Measurements from ENCODE around the gene STAC2. TPM values are rescaled to one million over a fixed set of nuclear protein-coding genes. Genes with fewer than 3 reads are reported as not detected.
A peak's percentile ranks its signal among the peaks of the same experiment; 100 is the strongest.

The STAC2 gene
- total and polyA plus RNA-seq, 2 of the 13 experiments (the other 11 are each of a cell fraction or from before 2014, with no cell fraction given) = not detected

DNA sequence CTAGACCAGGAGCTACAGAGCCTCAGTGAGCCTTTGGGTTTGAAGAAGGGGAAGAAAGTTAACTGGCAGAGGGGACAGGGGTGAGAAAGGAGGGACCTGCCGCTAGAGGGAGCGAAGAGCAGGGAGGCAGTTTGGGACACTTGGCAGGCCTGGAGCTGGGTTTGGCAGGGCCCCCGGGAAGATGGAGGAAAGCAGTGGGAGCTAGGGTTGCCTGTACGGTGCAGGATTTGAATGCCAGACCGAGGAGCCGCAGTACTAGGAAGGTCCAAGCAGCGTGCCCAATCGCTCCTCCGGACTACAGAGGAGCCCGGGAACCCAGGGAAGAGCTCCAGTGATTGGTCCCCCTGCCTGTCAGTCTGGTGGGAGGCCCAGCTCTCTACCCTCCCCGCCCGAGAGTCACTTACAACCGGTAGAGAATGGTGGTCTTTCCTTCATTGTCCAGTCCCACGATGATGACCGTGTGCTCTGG is 61.0 kb downstream of the STAC2 start (continued):
- TF ChIP-seq ZNF574 (CRISPR knock-in tag; IDR thresholded peaks at IDR 0.05) (0 out of 2 replicates have a peak, but pooled peaks have one; percentile 23), SP2 (CRISPR knock-in tag; IDR thresholded peaks at IDR 0.05) (peak; percentile 79), JARID2 (CRISPR knock-in tag; IDR thresholded peaks at IDR 0.05; ENCODE audit: insufficient replicate concordance) (no peak), SMC3 (IDR thresholded peaks at IDR 0.05; ENCODE audit: low read length) (0 out of 2 replicates have a peak, but pooled peaks have one; percentile 5), MAF1 (CRISPR knock-in tag; IDR thresholded peaks at IDR 0.05; ENCODE audit: borderline replicate concordance) (no peak), TAF15 (IDR thresholded peaks at IDR 0.05; ENCODE audit: low read depth, low read length, poor library complexity, severe bottlenecking) (no peak), CHCHD3 (CRISPR knock-in tag; IDR thresholded peaks at IDR 0.05) (no peak), NONO (IDR thresholded peaks at IDR 0.05) (no peak), NONO (CRISPR knock-in tag; conservative IDR thresholded peaks at IDR 0.05) (no peak), CTCF (CRISPR knock-in tag; IDR thresholded peaks at IDR 0.05) (peak; percentile 82), CBX1 (IDR thresholded peaks at IDR 0.05; ENCODE audit: low read depth) (peak; percentile 46), ZNF431 (CRISPR knock-in tag; IDR thresholded peaks at IDR 0.05; ENCODE audit: borderline replicate concordance, low read depth) (no peak), ZNF543 (CRISPR knock-in tag; IDR thresholded peaks at IDR 0.05) (no peak), ZFY (CRISPR knock-in tag; IDR thresholded peaks at IDR 0.05) (0 out of 2 replicates have a peak, but pooled peaks have one; percentile 23), NFYB (CRISPR knock-in tag; IDR thresholded peaks at IDR 0.05) (peak; percentile 72), ZFP91 (CRISPR knock-in tag; IDR thresholded peaks at IDR 0.05; ENCODE audit: borderline replicate concordance) (peak; percentile 27; the same call in 1 of the 2 replicates), ZEB1 (IDR thresholded peaks at IDR 0.05; ENCODE audit: insufficient replicate concordance, low read depth) (no peak), NFYC (CRISPR knock-in tag; IDR thresholded peaks at IDR 0.05) (peak; percentile 79)
- TF ChIP-seq, protein P1, sequence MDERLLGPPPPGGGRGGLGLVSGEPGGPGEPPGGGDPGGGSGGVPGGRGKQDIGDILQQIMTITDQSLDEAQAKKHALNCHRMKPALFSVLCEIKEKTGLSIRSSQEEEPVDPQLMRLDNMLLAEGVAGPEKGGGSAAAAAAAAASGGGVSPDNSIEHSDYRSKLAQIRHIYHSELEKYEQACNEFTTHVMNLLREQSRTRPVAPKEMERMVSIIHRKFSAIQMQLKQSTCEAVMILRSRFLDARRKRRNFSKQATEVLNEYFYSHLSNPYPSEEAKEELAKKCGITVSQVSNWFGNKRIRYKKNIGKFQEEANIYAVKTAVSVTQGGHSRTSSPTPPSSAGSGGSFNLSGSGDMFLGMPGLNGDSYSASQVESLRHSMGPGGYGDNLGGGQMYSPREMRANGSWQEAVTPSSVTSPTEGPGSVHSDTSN (CRISPR knock-in tag; IDR thresholded peaks at IDR 0.05) = peak; percentile 86
- TF ChIP-seq, protein P2, sequence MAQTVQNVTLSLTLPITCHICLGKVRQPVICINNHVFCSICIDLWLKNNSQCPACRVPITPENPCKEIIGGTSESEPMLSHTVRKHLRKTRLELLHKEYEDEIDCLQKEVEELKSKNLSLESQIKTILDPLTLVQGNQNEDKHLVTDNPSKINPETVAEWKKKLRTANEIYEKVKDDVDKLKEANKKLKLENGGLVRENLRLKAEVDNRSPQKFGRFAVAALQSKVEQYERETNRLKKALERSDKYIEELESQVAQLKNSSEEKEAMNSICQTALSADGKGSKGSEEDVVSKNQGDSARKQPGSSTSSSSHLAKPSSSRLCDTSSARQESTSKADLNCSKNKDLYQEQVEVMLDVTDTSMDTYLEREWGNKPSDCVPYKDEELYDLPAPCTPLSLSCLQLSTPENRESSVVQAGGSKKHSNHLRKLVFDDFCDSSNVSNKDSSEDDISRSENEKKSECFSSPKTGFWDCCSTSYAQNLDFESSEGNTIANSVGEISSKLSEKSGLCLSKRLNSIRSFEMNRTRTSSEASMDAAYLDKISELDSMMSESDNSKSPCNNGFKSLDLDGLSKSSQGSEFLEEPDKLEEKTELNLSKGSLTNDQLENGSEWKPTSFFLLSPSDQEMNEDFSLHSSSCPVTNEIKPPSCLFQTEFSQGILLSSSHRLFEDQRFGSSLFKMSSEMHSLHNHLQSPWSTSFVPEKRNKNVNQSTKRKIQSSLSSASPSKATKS (CRISPR knock-in tag; IDR thresholded peaks at IDR 0.05) = no peak
